ENCODE data around the gene CHRD.

Gene CHRD

DNA sequence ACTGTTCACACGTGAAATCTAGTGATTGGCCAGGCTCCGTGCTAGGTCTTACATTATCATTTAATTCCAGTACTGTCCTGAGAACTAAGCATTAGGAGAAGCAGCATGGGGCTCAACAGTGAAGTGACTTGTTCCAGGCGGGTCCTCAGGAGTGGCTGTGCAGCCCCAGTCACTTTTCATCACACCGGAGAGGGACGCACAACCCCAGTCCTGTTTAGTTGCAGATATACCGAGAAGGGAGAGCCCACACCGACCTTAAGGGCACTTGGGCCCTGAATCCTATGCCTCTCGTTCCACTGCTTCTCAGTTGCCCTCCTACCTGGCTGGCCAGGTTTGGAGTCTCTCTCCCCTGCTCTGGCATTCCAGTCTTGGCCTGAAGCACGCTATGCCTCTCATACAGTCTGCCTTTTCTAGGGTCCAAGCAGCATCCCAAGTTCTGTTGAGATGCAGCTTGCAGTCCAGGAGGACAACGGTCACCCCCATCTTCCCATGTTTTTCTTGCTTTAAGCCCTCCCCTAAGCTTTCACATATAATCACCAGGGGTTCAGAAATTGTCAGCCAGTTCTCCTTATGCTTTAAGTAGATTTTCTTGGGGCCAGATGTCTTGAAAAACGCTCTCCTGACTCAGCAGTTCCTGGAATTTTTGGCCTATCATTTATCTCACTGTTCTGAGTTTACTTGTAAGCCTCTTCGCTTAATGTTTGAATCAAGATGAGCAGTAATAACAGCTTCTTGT, 32.4 kb upstream of the CHRD start:
- peak; percentile 54 for DNase-seq (ENCODE audit: low read depth)
- TF ChIP-seq, protein P1, sequence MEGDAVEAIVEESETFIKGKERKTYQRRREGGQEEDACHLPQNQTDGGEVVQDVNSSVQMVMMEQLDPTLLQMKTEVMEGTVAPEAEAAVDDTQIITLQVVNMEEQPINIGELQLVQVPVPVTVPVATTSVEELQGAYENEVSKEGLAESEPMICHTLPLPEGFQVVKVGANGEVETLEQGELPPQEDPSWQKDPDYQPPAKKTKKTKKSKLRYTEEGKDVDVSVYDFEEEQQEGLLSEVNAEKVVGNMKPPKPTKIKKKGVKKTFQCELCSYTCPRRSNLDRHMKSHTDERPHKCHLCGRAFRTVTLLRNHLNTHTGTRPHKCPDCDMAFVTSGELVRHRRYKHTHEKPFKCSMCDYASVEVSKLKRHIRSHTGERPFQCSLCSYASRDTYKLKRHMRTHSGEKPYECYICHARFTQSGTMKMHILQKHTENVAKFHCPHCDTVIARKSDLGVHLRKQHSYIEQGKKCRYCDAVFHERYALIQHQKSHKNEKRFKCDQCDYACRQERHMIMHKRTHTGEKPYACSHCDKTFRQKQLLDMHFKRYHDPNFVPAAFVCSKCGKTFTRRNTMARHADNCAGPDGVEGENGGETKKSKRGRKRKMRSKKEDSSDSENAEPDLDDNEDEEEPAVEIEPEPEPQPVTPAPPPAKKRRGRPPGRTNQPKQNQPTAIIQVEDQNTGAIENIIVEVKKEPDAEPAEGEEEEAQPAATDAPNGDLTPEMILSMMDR (conservative IDR thresholded peaks at IDR 0.05; ENCODE audit: control insufficient read depth, insufficient read depth, low read depth, low read length), result no peak
- no peak overlapping the region for H3K4me3 ChIP-seq (ENCODE audit: control insufficient read depth, low read depth, low read length)

DNA sequence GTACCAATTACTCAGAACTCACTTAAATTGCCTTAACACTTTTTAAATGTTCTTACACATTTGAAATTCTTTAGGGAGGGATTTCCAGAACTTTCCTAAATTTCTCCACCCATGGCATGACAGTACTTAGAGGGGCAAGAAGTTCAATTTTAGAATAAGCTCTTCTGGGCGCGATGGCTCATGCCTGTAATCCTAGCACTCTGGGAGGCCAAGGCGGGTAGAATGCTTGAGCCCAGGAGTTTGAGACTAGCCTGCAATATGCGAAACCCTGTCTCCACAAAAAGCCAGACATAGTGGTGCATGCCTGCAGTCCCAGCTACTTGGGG, 31.8 kb upstream of the CHRD start:
- TF ChIP-seq, protein P1 (conservative IDR thresholded peaks at IDR 0.05; ENCODE audit: control insufficient read depth, insufficient read depth, low read depth, low read length), result no peak

DNA sequence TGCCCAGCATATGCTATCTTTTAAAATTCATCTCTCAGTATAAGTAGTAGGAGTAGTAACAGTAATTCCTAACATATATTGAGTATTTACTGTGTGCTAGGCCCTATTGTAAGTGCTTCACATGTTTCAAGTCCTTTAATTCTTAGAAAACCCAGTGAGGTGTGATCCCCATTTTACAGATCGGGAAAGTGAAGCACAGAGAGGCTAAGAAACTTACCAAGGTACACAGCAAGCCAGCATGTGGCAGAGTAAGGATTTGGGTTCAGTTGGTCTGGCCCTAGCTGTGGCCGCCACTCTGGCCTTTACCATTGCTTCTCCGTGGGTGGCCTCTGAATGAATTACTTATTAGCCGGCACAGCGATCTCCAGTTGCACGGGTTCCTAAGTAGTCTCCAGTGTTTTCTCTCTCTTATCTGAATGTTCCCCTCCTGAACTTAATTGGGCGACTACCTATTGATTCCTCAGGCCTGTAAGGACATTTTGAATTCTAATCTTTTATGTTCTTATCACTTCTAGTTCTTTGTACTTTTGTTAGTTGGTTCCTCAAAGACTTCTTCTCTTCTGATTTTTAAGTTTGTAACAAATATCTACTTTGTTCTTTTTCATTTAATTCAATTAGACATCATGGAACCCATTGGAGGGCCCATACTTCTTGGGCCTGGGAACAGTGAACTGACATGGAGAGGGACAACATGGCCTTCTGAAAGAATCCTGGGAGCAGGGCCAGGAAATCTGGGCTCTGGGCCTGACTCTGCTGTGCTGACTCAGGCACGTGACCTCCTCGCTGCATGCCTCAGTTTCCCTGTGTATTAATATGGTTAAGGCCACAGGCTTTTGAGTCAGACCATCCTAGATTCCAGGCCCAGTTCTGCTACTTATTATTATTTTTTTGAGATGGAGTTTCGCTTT, 30.0 kb upstream of the CHRD start:
- DNase-seq (ENCODE audit: low read depth), result no peak
- TF ChIP-seq, protein P1 (conservative IDR thresholded peaks at IDR 0.05; ENCODE audit: control insufficient read depth, insufficient read depth, low read depth, low read length), result no peak
- no peak overlapping the region for H3K4me3 ChIP-seq (ENCODE audit: control insufficient read depth, low read depth, low read length)

More for the DNA sequence above, 31.8 kb upstream of the CHRD start:
- H3K4me3 ChIP-seq (ENCODE audit: control insufficient read depth, low read depth, low read length), result no peak overlapping the region
- DNase-seq (ENCODE audit: low read depth), result no peak

DNA sequence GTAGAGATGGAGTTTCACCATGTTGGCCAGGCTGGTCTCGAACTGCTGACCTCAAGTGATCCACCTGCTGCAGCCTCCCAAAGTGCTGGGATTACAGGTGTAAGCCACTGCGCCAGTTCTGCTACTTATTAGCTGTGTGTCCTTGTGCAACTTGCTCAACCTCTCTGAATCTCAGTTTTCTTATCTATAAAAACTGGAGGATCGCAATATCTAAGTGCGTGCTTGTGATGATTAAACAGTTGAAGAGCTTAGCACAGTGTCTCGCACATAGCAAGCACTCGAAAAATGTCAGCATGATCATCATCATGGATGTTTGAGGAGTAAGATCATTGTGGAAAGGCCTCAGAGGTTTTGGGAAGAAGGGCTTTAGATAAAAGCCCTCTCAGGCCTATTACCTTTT, 29.2 kb upstream of the CHRD start:
- H3K4me3 ChIP-seq (ENCODE audit: control insufficient read depth, low read depth, low read length), result no peak overlapping the region
- no peak for DNase-seq (ENCODE audit: low read depth)
- TF ChIP-seq, protein P1 (conservative IDR thresholded peaks at IDR 0.05; ENCODE audit: control insufficient read depth, insufficient read depth, low read depth, low read length), result no peak

DNA sequence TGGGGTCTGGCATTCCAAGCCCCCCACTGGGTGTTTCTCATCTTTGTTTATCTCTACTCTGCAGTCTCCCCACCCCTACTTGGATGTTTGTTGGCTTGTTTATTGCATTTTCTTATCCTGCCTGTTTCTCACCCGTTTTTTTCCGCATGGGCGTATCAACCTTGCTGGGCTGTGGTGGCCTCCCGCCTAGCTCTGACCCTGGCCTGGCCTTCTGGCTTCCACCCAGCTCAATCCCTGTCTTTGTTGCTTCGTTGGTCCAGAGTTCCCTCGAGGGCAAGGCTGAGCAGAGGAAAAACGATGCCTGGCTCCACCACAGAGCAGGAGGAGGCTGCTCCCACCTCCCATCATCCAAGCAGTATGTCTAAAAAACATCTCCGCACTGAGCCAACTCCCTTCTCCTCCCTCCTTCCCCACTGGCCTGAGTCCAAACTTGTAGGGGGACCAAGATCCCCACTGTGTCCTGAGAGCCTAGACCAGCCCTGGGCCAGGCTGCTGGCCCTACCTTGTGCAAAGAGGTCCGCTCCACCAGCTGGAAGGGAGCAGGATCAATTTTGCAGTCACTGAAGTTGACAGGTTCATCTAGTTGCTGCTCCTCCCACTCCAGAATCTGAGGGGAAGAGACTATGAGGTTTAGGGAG, 28.2 kb upstream of the CHRD start:
- TF ChIP-seq, protein P1 (conservative IDR thresholded peaks at IDR 0.05; ENCODE audit: control insufficient read depth, insufficient read depth, low read depth, low read length), result no peak
- H3K4me3 ChIP-seq (ENCODE audit: control insufficient read depth, low read depth, low read length), result no peak overlapping the region
- no peak for DNase-seq (ENCODE audit: low read depth)

DNA sequence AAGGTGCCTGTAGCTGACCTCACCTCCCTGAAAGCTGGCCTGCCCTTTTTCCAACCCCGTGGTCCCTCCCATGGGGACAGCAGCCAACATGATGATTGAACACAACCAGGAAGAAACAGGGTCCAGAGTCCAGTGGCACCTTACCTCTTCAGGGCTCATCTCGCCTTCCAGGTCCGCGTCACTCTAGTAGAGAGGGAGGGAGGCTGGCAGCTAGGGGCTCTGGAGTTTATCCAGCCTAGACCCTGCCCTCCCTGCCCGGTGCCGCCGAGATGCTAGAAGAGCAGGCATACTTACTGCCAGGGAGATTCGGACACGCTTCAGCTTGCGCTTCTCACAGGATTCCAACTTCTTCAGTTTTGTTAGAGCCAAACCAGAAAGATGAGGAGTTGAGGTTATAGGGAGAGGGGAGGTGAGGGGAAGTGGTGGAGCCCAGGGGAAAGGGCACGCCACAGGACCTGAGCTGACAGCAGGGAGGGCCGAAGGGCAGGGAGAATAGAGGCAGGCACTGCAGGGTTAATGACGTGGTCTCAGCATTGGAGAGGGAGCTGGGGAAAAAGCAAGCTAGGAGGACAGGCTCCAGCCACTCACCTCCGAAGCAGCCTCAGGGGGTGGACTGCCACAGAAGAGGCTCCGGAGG, 27.6 kb upstream of the CHRD start:
- DNase-seq (ENCODE audit: low read depth), result no peak
- no peak overlapping the region for H3K4me3 ChIP-seq (ENCODE audit: control insufficient read depth, low read depth, low read length)
- TF ChIP-seq, protein P1 (conservative IDR thresholded peaks at IDR 0.05; ENCODE audit: control insufficient read depth, insufficient read depth, low read depth, low read length), result no peak
